GM20431 (cell line): ENCODE data around the gene SERPINE3.

Experiments
- in situ Hi-C: fragments of 300-500 bp; cut with MseI, MboI; formaldehyde crosslinking; loops from one replicate; pipeline ENCODE4 v1.15.0; 2020; ENCODE audit warnings: low sequenced_read_pairs; ENCODE audit not compliant: unreplicated experiment

The SERPINE3 gene

DNA sequence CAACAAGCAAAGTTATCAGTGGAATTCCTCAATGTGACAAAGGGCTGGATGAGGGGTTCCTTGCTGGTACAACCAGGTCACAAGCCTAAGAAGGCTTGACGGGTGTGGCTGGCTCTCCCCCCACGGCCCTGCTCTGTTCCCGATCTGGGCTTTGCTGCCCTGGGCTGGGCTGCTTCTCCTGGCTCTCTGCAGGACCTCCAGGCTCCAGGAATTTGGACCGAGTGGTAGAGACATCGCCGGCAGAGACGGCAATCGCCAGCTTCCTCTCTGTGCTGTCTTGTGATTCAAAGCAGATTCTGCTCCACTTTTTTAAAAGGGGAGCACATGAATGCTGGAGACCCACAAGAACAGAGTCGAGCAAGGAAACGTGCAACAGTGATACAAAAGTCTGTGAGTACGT is at the start of gene SERPINE3:
Gene SERPINE3, plus strand, starts transcription at position 338 of the 400 bp plus-strand sequence. CDS start 1,401 bp downstream, outside the sequence.
- in situ Hi-C loops, result no loop called here

DNA sequence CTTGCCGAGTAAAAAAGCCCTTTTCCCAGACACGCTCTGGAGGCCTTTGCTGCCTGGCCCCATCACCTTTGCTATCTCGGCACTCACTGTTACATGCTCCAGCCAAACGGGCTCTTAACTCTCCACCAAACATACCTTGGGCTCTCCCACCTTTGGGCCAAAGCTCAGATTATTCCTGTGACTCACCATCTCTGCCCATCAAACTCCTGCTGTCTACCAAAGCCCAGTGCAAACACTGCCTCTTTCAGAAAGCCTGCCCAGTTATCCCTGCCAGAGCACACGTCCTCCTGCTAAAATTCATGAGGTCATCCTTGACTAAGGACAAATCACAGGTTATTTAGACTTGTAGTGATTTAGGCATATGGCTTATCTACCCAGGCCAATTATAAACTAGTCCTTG is 48.1 kb upstream of the SERPINE3 start:
- in situ Hi-C loops, result no loop called here

GRCh38 chr13:51292000-51292565 is 47.4 kb upstream of the SERPINE3 start:
- in situ Hi-C loops, result no loop called here

DNA sequence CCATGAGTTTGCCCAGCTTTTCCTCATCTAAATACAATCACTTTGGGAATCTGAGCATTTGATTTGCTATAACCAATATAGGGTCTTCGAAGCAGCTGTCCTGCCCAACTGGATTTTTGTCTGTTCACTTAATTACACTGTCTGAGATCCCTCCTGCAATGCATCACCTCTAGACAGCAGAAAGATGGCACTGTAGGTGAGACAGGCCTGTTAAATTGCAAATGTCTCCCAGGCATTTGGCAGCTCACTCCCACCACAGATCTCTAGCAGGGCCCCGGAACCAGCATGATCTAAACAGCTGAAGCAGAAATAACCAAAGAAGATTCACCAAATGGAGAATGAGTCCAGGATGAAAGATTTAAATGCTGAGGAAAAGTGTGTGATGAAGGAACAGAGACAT is 41.9 kb upstream of the SERPINE3 start:
- in situ Hi-C loops, result no loop called here

GRCh38 chr13:51298812-51299211 is 40.7 kb upstream of the SERPINE3 start:
- in situ Hi-C loops, result no loop called here

DNA sequence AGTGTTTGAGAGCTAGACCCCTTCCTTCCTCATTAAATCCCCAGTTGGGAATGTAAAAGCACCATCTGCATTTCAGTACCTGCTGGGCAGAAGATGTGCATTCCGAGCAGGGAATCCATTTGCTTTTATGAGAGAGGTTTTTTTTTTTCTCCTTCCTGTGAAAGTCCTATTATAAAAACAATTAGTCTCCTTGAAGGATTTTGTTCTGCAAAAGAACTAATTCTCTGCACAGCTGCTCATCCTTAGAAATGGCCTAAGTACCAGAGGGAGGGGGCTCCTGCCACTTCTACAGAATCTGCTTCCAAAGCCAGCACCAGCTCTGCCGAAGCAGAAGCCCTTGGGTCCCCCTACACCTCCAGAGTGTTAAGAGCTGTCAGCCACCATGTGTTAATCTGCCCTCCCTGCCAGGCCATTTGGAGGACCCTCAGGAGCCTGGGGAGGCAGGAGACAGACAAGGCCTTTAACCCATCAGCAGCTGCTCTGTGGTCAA is 36.4 kb upstream of the SERPINE3 start:
- in situ Hi-C loops, result no loop called here

- in situ Hi-C loops, result no loop called here
Measured at GRCh38 chr13:51303882-51304281, 35.6 kb upstream of the SERPINE3 start.

DNA sequence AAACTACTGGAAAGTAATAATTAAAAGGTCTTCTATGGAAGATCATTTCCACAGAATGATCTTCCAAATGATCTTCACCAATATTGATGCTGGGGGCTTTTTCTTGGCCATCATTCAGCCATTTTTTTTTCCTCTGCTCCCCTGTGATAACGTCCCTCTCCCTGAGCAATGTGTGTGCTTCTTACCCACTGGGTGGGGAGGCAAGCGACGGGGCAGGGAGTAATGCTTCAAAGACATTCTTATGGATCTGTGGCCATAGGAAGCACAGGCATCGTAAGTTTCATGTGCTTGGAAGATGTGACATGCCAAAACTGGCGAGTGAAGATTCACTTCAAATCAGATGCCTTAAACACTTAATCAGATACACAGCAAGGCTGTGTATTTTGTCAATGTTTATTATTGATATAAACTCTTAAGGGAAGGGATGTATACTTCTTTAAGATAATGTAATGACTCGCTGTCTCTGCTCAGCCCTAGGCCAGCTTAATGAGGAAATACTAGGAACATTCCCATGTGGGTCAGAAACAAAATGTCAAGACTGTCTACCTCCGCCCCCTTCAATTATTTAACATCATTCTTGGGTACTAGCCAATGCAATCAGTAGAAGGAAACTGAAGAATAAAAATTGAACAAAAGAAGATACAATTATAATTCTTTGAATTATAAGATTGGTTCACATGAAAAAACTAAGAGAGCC is 34.1 kb upstream of the SERPINE3 start:
- in situ Hi-C loops, result no loop called here

GRCh38 chr13:51308781-51309180 is 30.7 kb upstream of the SERPINE3 start:
- in situ Hi-C loops, result no loop called here

DNA sequence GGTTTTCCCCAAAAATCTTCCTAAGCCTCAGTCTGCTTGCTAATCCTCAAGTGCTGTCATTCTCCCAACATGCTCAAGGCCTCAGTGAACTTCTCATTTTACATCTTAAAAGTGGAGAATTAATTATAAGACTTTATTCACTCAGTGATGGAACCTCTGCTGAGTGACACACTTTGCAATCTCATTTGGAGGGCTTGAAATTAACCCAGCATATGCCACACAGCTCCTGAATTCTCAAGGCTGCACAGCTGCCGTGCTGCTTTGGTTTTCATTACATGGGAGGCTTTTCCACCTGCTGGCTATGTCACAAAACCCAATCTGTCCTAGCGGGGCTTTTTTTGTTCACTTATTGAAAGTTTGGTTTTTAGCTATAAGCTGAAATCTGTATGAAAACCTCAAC is 28.3 kb upstream of the SERPINE3 start:
- in situ Hi-C loops, result no loop called here

DNA sequence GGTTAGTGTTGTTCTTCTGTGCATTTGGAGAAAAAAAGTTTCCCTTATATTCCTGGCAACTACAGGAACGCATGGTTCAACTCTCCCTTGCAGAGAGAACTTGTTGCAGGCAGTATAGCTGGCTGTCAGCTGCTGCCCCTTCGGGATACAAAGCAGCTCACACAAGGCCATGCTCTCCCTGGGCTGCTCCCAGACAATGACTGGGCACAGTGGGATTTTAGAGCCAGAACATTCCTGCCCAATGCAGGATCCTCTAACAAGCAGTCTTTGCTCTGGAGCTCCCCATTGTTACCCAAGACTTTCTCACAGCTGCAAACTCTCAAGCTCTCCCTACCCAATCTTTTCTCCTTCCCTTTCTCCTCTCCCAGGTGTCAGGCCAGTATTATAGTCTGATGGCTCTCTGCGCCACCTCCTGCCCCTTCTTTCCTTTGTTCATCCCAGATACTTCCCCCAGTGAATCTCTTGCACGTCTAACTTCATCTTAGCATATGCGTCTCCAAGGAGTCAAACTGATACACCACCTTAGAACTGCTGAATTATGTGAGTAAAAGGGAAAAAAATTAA is 27.5 kb upstream of the SERPINE3 start:
- in situ Hi-C loops, result no loop called here

DNA sequence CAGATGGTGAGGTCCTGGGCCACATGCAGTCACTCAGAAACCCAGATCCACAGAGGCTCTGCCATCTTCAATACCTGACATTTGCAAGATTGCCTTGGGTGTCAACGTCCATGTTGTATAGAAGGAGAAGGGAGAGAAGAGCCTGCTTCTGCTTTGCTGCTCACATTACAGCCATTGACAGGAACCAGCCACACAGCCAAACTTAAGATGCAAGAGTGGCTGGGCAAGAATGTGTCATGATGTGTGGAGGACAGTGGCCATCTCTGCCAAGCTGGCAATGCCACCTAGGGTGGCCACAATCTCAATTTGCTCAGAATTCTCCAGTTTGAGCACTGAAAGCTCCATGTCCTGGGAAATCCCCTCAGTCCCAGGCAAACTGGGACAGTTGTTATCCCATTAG is 25.9 kb upstream of the SERPINE3 start:
- in situ Hi-C loops, result no loop called here

DNA sequence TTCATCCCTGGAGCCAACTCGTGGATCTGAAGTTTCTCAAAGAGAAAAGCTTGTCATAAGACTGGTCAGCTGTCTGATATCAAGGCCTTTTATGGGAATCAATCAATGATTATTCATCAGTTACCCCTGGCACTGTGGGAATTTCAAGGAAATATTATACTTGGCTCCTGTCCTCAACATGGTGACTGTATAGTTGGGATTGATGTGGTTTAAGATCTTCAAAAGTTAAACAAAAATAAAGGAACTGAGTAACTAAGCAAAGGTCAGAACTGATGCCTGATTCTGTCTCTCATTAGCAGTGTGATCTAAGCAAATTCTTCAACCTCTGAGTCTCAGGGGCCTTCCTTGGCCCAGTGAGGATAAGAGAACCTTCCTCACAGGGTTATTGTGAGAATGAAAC is 22.2 kb upstream of the SERPINE3 start:
- in situ Hi-C loops, result no loop called here

DNA sequence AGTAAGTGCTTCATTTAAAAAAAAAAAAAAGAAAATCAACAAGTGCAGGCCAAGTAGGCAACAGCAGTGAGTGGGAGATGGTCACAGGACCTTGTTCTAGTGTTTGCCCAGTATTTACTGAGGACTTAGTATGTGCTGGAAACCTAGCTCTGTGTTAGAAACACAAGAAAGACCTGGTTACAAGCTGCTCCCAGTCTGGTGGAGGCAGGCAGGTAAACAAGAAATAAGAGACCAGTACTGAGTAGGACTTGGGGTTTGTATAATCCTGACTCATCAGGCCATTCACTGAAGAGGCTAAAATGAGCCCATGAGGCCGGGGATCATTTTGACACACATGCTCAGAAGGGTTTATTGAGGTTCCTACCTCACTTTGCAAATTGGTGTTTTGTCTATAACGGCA is 21.5 kb upstream of the SERPINE3 start:
- in situ Hi-C loops, result no loop called here

GRCh38 chr13:51318876-51319275 is 20.6 kb upstream of the SERPINE3 start:
- in situ Hi-C loops, result no loop called here

DNA sequence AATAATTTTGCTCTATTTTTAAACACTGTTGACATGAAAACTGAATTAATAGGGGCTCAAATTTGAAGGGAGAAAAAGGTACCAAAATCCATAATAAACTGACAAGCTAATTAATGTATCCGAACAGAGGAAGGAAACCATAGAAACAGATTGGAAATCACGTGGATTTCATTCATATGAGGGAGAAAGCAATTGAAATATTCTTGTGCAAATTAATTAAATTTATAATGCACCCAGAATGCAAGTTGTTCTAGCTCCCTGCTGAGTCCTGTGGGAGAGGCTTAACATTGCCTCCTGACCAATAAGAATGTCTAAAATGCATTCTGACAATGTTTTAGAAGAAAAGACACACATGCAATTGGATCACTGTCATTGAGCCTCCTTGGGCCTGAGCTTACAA is 17.7 kb upstream of the SERPINE3 start:
- in situ Hi-C loops, result no loop called here

DNA sequence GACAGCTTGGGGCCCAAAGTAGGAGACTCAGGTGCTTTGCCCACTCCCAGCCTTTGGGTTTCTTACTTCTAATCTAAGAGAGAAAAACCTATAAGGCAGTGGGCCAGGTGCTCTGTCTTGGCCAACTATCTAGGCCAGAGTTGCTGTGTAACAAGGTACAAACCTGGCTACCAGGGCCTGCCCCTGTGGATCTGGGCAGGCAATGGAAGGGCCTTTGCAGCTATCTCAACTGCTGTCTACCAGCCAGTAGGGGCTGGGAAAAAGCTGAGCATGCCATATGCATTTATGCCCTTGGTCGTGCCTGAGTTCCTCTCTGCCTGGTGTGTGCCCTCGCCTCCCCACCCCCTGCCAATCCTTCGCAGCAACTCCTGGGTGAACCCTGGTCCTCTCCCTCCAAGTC is 16.7 kb upstream of the SERPINE3 start:
- in situ Hi-C loops, result no loop called here

GRCh38 chr13:51323824-51324511 is 15.5 kb upstream of the SERPINE3 start:
- in situ Hi-C loops, result no loop called here

GRCh38 chr13:51324714-51325420 is 14.6 kb upstream of the SERPINE3 start:
- in situ Hi-C loops, result no loop called here

GRCh38 chr13:51325837-51326236 is 13.7 kb upstream of the SERPINE3 start:
- in situ Hi-C loops, result no loop called here
